ENCODE results near the gene TMEM163.
A peak's percentile ranks its signal among the peaks of the same experiment; 100 is the strongest.
"Not testable (repeated sequence)": the region's sequence is repeated elsewhere in the genome, so short reads cannot be mapped to it uniquely, and the experiment has no call there.

Gene TMEM163

GRCh38 chr2:134663451-134664450, 55.0 kb downstream of the TMEM163 start:
- no peak for DNase-seq

GRCh38 chr2:134662751-134663150, 56.0 kb downstream of the TMEM163 start:
- DNase-seq = no peak

GRCh38 chr2:134660626-134661402, 58.0 kb downstream of the TMEM163 start:
- DNase-seq = no peak

- no peak for DNase-seq
Measured at GRCh38 chr2:134659724-134660123, 59.1 kb downstream of the TMEM163 start.

GRCh38 chr2:134657650-134658250, 61.0 kb downstream of the TMEM163 start:
- DNase-seq = peak; percentile 22 to 66 (median 40)

GRCh38 chr2:134656391-134656790, 62.4 kb downstream of the TMEM163 start:
- DNase-seq = not testable (repeated sequence)

GRCh38 chr2:134648586-134648985, 70.2 kb downstream of the TMEM163 start:
- DNase-seq = no peak

- DNase-seq = no peak
Measured at GRCh38 chr2:134647607-134648256, 71.1 kb downstream of the TMEM163 start.

GRCh38 chr2:134642938-134643337, 75.9 kb downstream of the TMEM163 start:
- DNase-seq = no peak

- no peak for DNase-seq
Measured at GRCh38 chr2:134640494-134640893, 78.3 kb downstream of the TMEM163 start.

- no peak for DNase-seq
Measured at GRCh38 chr2:134639265-134639664, 79.5 kb downstream of the TMEM163 start.

GRCh38 chr2:134636714-134637113, 82.1 kb downstream of the TMEM163 start:
- peak in 1 of 4 experiments; percentile 8 for DNase-seq

GRCh38 chr2:134634054-134634753, 84.6 kb downstream of the TMEM163 start:
- DNase-seq = no peak

GRCh38 chr2:134630504-134631159, 88.2 kb downstream of the TMEM163 start:
- no peak for DNase-seq

- DNase-seq = no peak
Measured at GRCh38 chr2:134628453-134628852, 90.3 kb downstream of the TMEM163 start.

- no peak for DNase-seq
Measured at GRCh38 chr2:134626781-134627180, 92.0 kb downstream of the TMEM163 start.

- DNase-seq = no peak
Measured at GRCh38 chr2:134625311-134625710, 93.5 kb downstream of the TMEM163 start.

GRCh38 chr2:134623796-134624195, 95.0 kb downstream of the TMEM163 start:
- DNase-seq = peak; percentile 56 to 78 (median 64)

- no peak for DNase-seq
Measured at GRCh38 chr2:134623046-134623445, 95.8 kb downstream of the TMEM163 start.

- DNase-seq = no peak
Measured at GRCh38 chr2:134621939-134622705, 96.7 kb downstream of the TMEM163 start.
